Pancreas (tissue), 10 donors: ENCODE results near the gene TEX36. TPM values are rescaled to one million over a fixed set of nuclear protein-coding genes. Genes with fewer than 3 reads are reported as not detected.

Experiments used
- ATAC-seq, 4 donors: fragments of 200-7000 bp; cut with Tn5 transposase; one replicate each; pipeline versions ENCODE4 v1.8.0 to v1.9.1; 2020; ENCODE audit warnings: mild to moderate bottlenecking in 4 of 4, moderate library complexity in 4 of 4
- DNase-seq, 6 donors: peaks; one replicate each; pipeline ENCODE4 v3.0.0-alpha.2; 2020
- FAIRE-seq: peaks from 2 replicates; lab custom pipeline; 2012; peaks lifted over from hg19 to GRCh38; lab: Jason Lieb, UNC
- H3K27ac ChIP-seq, 4 donors: fragments of 200-600 bp; sonication (generic); 1 replicate in 3 of 4; 2 replicates in 1 of 4; pipeline versions ENCODE4 v1.5.0 to v1.8.0; 2020
- H3K27me3 ChIP-seq, 4 donors: fragments of 200-600 bp; one replicate each; pipeline ENCODE4 v1.8.0; 2021
- H3K36me3 ChIP-seq, 3 donors: fragments of 200-600 bp; sonication (generic) in 1 of 3; one replicate each; pipeline versions ENCODE4 v1.5.0 to v1.8.0; 2020 to 2021
- H3K4me1 ChIP-seq, 3 donors: fragments of 200-600 bp; one replicate each; pipeline ENCODE4 v1.8.0; 2021
- H3K4me3 ChIP-seq, 4 donors: fragments of 200-600 bp; sonication (generic) in 2 of 4; one replicate each; pipeline versions ENCODE4 v1.5.0 to v1.8.0; 2020 to 2021
- H3K9me3 ChIP-seq, 4 donors: fragments of 200-600 bp; one replicate each; pipeline ENCODE4 v1.8.0; 2021
- WGBS, 2 donors: extraction: QIAGEN DNeasy Blood & Tissue Kit; methylation state at CpG; one replicate each; pipeline ENCODE4 v1.1.7; 2013; 5-methylcytosine and 5-hydroxymethylcytosine counted together
- intact Hi-C, 3 donors: fragments of 100-400 bp; cut with DNase I; formaldehyde crosslinking; loops; one replicate each; pipeline versions ENCODE4 v1.11.1 to v1.14.2; 2022
- polyA plus RNA-seq, 2 donors: library from polyadenylated mRNA; stranded (reverse); fragments of 200-250 nt; gene quantifications; one replicate each; pipeline ENCODE4 v1.2.3, GENCODE V29; 2013
- total RNA-seq, 6 donors: library from RNA; stranded (reverse); fragmentation: NEBNext Ultra II Directional in 4 of 6; extraction: Animal tissue kit (Norgen Biotek cat#: 25700) in 4 of 6; gene quantifications; one replicate each; pipeline versions ENCODE4 v1.2.1 to v1.2.4, GENCODE V29; 2021 to 2023
- TF ChIP-seq, protein P1 (sequence below), 4 donors: fragments of 200-600 bp; sonication (generic) in 3 of 4; IDR thresholded peaks; one replicate each; pipeline versions ENCODE4 v1.5.0 to v1.8.0; 2021; ENCODE audit warnings: antibody characterized with exemption in 4 of 4
- donor health status: healthy with polysubstance abuse.
- donor health status: DM: no; HTN: no; CAD: no; lungs with moderate emphysema.
- donor health status: DM: no; HTN: no; CAD: no.
- donor health status: control.
- donor health status: control.
- donor health status: Bipolar disorder and iron deficiency.
- donor health status: DM: yes; HTN: yes; CAD: no.
- donor health status: DM: no; HTN: no; CAD: no.
- donor health status: DM: no; HTN: no; CAD: no.
- donor health status: DM: yes; HTN: yes; CAD: no.

The TEX36 gene
- total and polyA plus RNA-seq, 8 donors, result not detected

DNA sequence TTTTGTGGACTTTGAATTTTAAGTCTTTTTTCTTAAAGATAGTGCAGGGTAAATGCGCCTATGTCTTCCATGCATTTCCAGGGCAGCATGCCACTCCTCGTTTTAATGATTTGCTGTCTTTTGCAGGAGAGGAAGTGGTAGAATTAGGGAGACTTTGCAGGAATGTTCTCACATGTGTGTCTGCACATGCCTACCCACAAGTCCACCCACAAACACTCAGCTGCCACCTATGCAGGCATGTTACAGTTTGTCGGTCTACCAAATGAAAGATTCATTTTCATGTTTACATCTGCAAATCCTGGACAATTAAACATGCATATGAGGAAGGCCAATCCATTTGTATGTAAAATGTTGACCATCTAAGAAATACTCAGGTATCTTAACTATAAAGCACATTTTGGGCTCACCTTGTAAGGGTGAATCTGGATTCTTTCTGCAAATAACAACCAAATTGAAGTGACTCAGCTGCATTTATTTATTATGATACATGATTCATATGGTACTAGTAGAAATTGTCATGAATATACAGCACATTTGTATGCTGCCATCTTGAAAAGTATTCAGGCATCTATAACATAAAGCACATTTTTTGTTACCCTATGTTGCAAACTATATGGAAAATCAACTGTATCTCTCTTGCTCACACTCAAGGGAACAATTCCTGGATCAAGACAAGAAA is 4.7 kb upstream of the TEX36 start:
- FAIRE-seq (no peak), DNase-seq (no peak), ATAC-seq (no peak)
- H3K9me3 ChIP-seq, result no peaks in the 10 kb centered on the region
- TF ChIP-seq, protein P1, sequence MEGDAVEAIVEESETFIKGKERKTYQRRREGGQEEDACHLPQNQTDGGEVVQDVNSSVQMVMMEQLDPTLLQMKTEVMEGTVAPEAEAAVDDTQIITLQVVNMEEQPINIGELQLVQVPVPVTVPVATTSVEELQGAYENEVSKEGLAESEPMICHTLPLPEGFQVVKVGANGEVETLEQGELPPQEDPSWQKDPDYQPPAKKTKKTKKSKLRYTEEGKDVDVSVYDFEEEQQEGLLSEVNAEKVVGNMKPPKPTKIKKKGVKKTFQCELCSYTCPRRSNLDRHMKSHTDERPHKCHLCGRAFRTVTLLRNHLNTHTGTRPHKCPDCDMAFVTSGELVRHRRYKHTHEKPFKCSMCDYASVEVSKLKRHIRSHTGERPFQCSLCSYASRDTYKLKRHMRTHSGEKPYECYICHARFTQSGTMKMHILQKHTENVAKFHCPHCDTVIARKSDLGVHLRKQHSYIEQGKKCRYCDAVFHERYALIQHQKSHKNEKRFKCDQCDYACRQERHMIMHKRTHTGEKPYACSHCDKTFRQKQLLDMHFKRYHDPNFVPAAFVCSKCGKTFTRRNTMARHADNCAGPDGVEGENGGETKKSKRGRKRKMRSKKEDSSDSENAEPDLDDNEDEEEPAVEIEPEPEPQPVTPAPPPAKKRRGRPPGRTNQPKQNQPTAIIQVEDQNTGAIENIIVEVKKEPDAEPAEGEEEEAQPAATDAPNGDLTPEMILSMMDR (IDR thresholded peaks at IDR 0.05), result no peak
- no peak overlapping the region for H3K27ac ChIP-seq
- WGBS, 2 donors, result 64 to 68% methylated on average over 3 of the region's 3 CpGs
- no peaks in the 10 kb centered on the region for H3K27me3 ChIP-seq
- peaks cover 0 to 8% (median 5%) of the 10 kb centered on the region in 3 donors for H3K4me1 ChIP-seq
- no peak overlapping the region for H3K4me3 ChIP-seq
- intact Hi-C loops, result no loop called here
- H3K36me3 ChIP-seq, result no peaks in the 10 kb centered on the region

DNA sequence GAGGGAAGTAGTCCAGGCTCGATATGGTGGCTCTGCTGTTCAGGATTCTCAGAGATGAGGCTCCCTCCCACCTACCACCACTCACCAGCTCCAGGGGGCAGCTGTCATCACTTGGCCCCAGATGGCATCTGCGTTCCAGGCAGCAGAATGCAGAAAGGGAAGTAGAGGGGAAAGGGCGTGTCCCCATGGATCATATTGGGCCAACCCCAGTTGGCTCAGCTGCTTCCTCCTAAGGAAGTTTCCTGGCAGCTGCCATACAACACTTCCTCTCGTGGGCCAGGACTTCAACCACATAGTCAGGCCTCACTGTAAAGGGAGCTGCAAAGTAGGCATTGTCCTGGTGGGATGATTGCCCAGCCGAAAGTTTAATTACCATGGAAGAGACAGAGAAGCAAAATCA is 1.6 kb upstream of the TEX36 start:
- Histone ChIP-seq H3K27ac (no peak overlapping the region), H3K9me3 (no peaks in the 10 kb centered on the region), H3K27me3 (no peaks in the 10 kb centered on the region), H3K4me1 (no peaks in the 10 kb centered on the region), H3K36me3 (no peaks in the 10 kb centered on the region), H3K4me3 (no peak overlapping the region)
- DNase-seq, result no peak
- FAIRE-seq, result no peak
- ATAC-seq, result peak in 1 of 4 donors; percentile 45
- intact Hi-C loops, result no loop called here
- TF ChIP-seq, protein P1 (IDR thresholded peaks at IDR 0.05), result no peak
- WGBS, 2 donors, result 81 to 90% methylated on average over 5 of the region's 5 CpGs

DNA sequence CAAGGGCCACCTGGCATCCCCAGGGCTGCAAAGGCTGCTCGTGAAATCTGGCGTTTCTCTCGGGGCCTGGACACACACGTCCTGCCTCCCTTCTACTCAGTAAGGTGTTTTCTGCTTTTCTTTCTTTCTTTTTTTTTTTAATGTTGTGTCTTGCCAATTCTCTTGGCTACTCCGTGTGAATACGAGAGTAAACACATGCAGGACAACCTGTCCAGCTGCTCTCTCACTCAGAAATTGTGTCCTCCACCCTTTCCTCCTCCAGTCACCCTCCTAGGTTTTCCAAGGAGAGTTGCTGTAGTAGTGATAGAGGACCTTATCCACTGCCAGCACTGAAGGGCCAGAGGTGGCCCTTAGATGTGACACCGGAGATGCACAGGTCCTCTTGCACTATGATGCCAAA is 858 bp upstream of the TEX36 start:
- WGBS, 2 donors, result 38 to 42% methylated on average over 7 of the region's 7 CpGs

DNA sequence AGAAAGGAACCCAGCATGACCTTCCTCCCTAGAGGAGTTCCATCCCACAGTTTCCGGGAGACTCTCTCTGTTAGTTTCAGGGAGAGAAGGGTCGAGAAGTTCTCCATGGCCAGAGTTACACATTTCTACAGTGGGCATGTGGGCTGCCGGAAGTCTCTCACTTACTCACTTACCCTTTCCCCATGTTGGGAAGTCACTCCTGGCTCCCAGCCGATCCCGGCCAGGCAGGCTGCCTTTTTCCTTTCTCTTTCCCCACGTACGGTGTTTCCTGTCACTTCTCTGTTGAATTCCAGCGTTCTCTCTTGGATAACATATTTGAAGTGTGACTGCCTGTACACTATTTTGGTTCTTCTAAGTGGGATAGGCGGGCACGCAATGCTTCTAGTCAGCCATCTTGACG is 3.5 kb downstream of the TEX36 start:
- H3K36me3 ChIP-seq, result no peaks in the 10 kb centered on the region
- H3K9me3 ChIP-seq, result no peaks in the 10 kb centered on the region
- intact Hi-C loops, result no loop called here
- ATAC-seq (no peak), FAIRE-seq (no peak), DNase-seq (no peak)
- no peaks in the 10 kb centered on the region for H3K4me1 ChIP-seq
- 72 to 77% methylated on average over 11 of the region's 11 CpGs for WGBS, 2 donors
- no peaks in the 10 kb centered on the region for H3K27me3 ChIP-seq
- H3K4me3 ChIP-seq, result no peak overlapping the region
- TF ChIP-seq, protein P1 (IDR thresholded peaks at IDR 0.05), result no peak
- H3K27ac ChIP-seq, result no peak overlapping the region

More for the DNA sequence above, 858 bp upstream of the TEX36 start:
- ATAC-seq (no peak), DNase-seq (no peak), FAIRE-seq (no peak)
- H3K4me1 ChIP-seq, result no peaks in the 10 kb centered on the region
- no peaks in the 10 kb centered on the region for H3K9me3 ChIP-seq
- TF ChIP-seq, protein P1 (IDR thresholded peaks at IDR 0.05), result no peak
- no peaks in the 10 kb centered on the region for H3K27me3 ChIP-seq
- H3K27ac ChIP-seq, result no peak overlapping the region
- H3K4me3 ChIP-seq, result no peak overlapping the region
- intact Hi-C loops, result no loop called here
- H3K36me3 ChIP-seq, result no peaks in the 10 kb centered on the region

DNA sequence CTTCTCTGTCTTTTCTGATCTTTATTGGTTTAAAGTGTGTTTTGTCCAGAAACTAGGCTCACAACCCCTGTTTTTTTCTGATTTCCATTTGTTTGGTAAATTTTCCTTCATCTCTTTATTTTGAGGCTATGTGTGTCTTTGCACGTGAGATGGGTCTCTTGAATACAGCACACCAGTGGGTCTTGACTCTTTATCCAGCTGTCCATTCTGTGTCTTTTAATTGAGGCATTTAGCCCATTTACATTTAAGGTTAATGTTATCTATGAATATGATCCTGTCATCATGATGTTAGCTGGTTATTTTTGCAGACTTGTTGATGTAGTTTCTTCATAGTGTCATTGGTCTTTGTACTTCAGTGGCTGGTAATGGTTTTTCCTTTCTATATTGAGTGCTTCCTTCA is 10.1 kb downstream of the TEX36 start:
- WGBS, 2 donors, result 57 to 79% methylated on average over 1 of the region's 1 CpG
- FAIRE-seq (no peak), DNase-seq (no peak), ATAC-seq (no peak)
- Histone ChIP-seq H3K4me1 (no peaks in the 10 kb centered on the region), H3K27me3 (no peaks in the 10 kb centered on the region), H3K9me3 (no peaks in the 10 kb centered on the region), H3K4me3 (no peak overlapping the region), H3K36me3 (no peaks in the 10 kb centered on the region), H3K27ac (no peak overlapping the region)
- intact Hi-C loops, result no loop called here
- TF ChIP-seq, protein P1 (IDR thresholded peaks at IDR 0.05), result no peak
